Measurements from ENCODE around the gene KCTD4. TPM values are rescaled to one million over a fixed set of nuclear protein-coding genes. Genes with fewer than 3 reads are reported as not detected.

KCTD4 gene
- total RNA-seq, 6 experiments from 2014 or later: not detected

- peaks cover 0 to 6% (median 0%) of the 10 kb centered on the region in 4 donors for H3K4me1 ChIP-seq
- H3K9me3 ChIP-seq: no peaks in the 10 kb centered on the region
- no peak overlapping the region for H3K27ac ChIP-seq
- no peaks in the 10 kb centered on the region for H3K36me3 ChIP-seq
- TF ChIP-seq CTCF (IDR thresholded peaks at IDR 0.05): no peak
- no peak for TF ChIP-seq POLR2A (IDR thresholded peaks at IDR 0.05)
- intact Hi-C loops (cut with DNase I): no loop called here
- WGBS (ENCODE audit: insufficient coverage, low coverage, low lambda C conversion rate, missing lambda C conversion rate): 81% methylated on average over 2 of the region's 12 CpGs
- peak; percentile 73 to 98 (median 86) for ATAC-seq
- no peaks in the 10 kb centered on the region for H3K27me3 ChIP-seq
- DNase-seq: peak in 2 of 3 donors; percentile 56 to 59
- H3K4me3 ChIP-seq: no peak overlapping the region
Observed at GRCh38 chr13:45167611-45168554, 33.0 kb downstream of the KCTD4 start.

DNA sequence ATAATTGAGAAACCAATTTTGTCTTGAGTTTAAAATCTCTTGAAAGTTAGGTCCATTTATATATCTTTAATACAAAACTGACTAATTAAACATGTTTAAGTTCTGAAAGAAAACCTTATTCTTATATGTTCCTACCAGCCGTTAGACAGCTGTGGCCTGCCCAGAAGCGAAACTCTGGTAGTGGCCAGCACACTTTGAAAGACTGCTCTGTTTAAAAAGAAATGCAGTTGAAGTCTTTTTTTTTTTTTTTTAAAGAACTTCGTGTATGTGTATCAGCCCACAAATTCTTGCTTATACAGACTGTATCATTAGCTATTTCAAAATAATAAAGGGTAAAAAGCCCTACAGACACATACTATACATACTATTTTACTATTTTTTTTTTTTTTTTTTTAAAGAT, 34.0 kb downstream of the KCTD4 start:
- Histone ChIP-seq H3K4me3 (no peak overlapping the region), H3K27me3 (no peaks in the 10 kb centered on the region), H3K4me1 (peaks cover 0 to 6% (median 0%) of the 10 kb centered on the region in 4 donors), H3K27ac (no peak overlapping the region), H3K36me3 (no peaks in the 10 kb centered on the region), H3K9me3 (no peaks in the 10 kb centered on the region)
- ATAC-seq (no peak), DNase-seq (no peak)
- intact Hi-C loops (cut with DNase I): no loop called here
- 91% methylated on average over 3 of the region's 3 CpGs for WGBS (ENCODE audit: insufficient coverage, low coverage, low lambda C conversion rate, missing lambda C conversion rate)
- TF ChIP-seq POLR2A (IDR thresholded peaks at IDR 0.05): no peak
- no peak for TF ChIP-seq CTCF (IDR thresholded peaks at IDR 0.05)

- Histone ChIP-seq H3K9me3 (no peaks in the 10 kb centered on the region), H3K27ac (no peak overlapping the region), H3K36me3 (no peaks in the 10 kb centered on the region), H3K4me1 (no peaks in the 10 kb centered on the region), H3K27me3 (no peaks in the 10 kb centered on the region), H3K4me3 (no peak overlapping the region)
- intact Hi-C loops (cut with DNase I): no loop called here
- WGBS (ENCODE audit: insufficient coverage, low coverage, low lambda C conversion rate, missing lambda C conversion rate): 90% methylated on average over 1 of the region's 1 CpG
- TF ChIP-seq CTCF (IDR thresholded peaks at IDR 0.05): no peak
- no peak for TF ChIP-seq POLR2A (IDR thresholded peaks at IDR 0.05)
- DNase-seq (no peak), ATAC-seq (no peak)
Observed at GRCh38 chr13:45162821-45163220, 38.0 kb downstream of the KCTD4 start.

DNA sequence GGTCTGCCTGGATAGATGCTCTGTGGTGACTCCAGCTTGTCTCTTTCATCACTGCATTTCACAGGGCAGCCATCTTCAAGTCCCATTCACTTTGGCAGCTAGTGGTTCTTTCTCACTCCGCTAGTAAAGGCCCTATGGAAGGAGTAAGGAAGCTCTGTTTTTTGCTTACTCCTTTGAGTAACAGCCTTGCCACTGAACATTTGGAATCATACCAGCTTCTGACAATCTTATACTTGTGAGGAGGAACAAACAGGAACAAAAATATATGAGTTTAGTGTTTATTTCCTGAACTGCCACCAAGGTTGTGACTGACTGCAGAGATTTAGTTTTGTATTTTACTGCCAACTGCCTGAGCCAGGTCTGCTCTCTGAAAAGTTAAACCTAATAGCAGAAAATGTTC, 38.7 kb downstream of the KCTD4 start:
- no peak overlapping the region for H3K27ac ChIP-seq
- WGBS (ENCODE audit: insufficient coverage, low coverage, low lambda C conversion rate, missing lambda C conversion rate): no CpG with 5 or more reads among the region's 1 CpG

More for the DNA sequence above, 38.7 kb downstream of the KCTD4 start:
- ATAC-seq (peak in 1 of 4 donors; percentile 25), DNase-seq (no peak)
- Histone ChIP-seq H3K9me3 (no peaks in the 10 kb centered on the region), H3K36me3 (no peaks in the 10 kb centered on the region), H3K27me3 (no peaks in the 10 kb centered on the region), H3K4me1 (no peaks in the 10 kb centered on the region), H3K4me3 (no peak overlapping the region)
- intact Hi-C loops (cut with DNase I): no loop called here
- no peak for TF ChIP-seq POLR2A (IDR thresholded peaks at IDR 0.05)
- no peak for TF ChIP-seq CTCF (IDR thresholded peaks at IDR 0.05)

Measured in right lobe of liver (tissue), 6 donors.